Measurements from ENCODE around the gene HSF2. TPM values are rescaled to one million over a fixed set of nuclear protein-coding genes. Genes with fewer than 3 reads are reported as not detected.

The HSF2 gene
- total RNA-seq, 1 donor from 2014 or later: 27.5 TPM

DNA sequence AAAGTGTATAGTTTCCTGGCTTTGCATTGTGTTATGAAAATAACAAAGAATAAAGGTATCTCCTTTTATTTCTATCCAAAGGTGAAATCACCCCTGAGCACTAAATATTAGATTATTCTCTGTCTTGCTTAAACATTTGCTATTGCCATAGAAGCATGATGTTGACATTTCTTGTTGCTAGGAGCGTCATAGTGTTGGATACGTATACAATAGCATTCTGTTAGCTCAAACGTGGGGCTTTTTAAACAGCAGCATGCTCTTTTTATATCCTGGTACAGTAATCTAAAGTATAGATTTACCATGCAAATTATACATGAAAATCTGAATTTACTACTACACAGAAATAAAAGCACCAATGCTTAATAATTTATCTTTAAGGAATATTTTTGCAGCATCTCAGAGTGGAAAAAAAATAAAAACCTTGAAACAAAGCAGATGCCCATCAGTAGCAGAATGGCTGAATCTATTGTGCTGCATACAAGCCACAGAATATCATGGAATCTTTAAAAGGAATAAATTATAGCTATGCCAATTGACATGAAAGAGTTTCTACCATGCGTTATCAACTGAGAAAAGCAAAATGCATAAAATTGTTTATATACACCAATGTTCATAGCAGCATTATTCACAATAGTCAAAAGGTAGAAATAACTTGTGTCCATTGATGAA lies 9.6 kb upstream of the HSF2 start:
- DNase-seq (ENCODE audit: extremely low spot score in 2 of 2): no peak
- H3K9me3 ChIP-seq: no peaks in the 10 kb centered on the region
- no peaks in the 10 kb centered on the region for H3K27me3 ChIP-seq
- TF ChIP-seq POLR2AphosphoS5 (IDR thresholded peaks at IDR 0.05; ENCODE audit: insufficient read depth in 1 of 2, low read depth in 1 of 2): no peak
- no peak for TF ChIP-seq POLR2A (IDR thresholded peaks at IDR 0.05)
- TF ChIP-seq, protein P1, sequence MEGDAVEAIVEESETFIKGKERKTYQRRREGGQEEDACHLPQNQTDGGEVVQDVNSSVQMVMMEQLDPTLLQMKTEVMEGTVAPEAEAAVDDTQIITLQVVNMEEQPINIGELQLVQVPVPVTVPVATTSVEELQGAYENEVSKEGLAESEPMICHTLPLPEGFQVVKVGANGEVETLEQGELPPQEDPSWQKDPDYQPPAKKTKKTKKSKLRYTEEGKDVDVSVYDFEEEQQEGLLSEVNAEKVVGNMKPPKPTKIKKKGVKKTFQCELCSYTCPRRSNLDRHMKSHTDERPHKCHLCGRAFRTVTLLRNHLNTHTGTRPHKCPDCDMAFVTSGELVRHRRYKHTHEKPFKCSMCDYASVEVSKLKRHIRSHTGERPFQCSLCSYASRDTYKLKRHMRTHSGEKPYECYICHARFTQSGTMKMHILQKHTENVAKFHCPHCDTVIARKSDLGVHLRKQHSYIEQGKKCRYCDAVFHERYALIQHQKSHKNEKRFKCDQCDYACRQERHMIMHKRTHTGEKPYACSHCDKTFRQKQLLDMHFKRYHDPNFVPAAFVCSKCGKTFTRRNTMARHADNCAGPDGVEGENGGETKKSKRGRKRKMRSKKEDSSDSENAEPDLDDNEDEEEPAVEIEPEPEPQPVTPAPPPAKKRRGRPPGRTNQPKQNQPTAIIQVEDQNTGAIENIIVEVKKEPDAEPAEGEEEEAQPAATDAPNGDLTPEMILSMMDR (IDR thresholded peaks at IDR 0.05): no peak
- intact Hi-C loops (cut with DNase I): no loop called here
- no peaks in the 10 kb centered on the region for H3K36me3 ChIP-seq
- no peak overlapping the region for H3K27ac ChIP-seq
- no peaks in the 10 kb centered on the region for H3K4me1 ChIP-seq
- H3K4me3 ChIP-seq: no peak overlapping the region

DNA sequence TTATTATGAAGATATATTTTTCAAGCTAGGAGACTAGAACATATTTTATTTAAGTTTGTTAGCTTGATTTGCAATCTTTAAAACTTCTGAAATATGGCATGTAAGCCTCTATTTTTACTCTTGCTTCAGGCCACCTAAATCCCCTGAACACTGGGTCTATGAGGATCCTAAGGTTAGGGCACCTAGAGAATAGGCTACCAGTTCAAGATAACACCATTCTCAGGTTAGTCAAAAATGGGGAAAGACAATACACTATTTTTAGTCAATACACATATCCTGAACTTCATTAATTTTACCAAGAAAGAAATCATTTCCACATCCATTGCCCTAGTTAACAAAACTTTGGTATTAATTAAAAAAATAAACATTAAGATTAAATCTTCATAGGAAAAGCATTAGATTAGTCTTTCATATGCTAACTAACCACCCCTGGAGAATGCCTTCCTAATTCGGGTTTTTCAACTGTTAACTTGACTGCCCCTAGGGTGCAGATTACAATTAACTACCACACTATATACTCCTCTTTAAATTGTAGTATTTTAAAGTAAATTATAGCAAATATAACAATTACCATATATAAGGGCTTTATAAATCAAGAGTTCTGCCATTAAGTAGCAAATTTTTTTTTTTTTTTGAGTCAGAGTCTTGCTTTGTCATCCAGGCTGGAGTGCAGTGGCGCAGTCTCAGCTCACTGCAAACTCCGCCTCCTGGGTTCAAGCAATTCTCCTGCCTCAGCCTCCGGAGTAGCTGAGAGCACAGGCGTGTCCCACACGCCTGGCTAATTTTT lies 6.7 kb upstream of the HSF2 start:
- Histone ChIP-seq H3K36me3 (no peaks in the 10 kb centered on the region), H3K27ac (no peak overlapping the region), H3K4me3 (no peak overlapping the region), H3K9me3 (no peaks in the 10 kb centered on the region), H3K27me3 (no peaks in the 10 kb centered on the region), H3K4me1 (no peaks in the 10 kb centered on the region)
- TF ChIP-seq POLR2AphosphoS5 (IDR thresholded peaks at IDR 0.05; ENCODE audit: insufficient read depth in 1 of 2, low read depth in 1 of 2): no peak
- TF ChIP-seq, protein P1 (IDR thresholded peaks at IDR 0.05): no peak
- TF ChIP-seq POLR2A (IDR thresholded peaks at IDR 0.05): no peak
- DNase-seq (ENCODE audit: extremely low spot score in 2 of 2): no peak
- intact Hi-C loops (cut with DNase I): no loop called here

DNA sequence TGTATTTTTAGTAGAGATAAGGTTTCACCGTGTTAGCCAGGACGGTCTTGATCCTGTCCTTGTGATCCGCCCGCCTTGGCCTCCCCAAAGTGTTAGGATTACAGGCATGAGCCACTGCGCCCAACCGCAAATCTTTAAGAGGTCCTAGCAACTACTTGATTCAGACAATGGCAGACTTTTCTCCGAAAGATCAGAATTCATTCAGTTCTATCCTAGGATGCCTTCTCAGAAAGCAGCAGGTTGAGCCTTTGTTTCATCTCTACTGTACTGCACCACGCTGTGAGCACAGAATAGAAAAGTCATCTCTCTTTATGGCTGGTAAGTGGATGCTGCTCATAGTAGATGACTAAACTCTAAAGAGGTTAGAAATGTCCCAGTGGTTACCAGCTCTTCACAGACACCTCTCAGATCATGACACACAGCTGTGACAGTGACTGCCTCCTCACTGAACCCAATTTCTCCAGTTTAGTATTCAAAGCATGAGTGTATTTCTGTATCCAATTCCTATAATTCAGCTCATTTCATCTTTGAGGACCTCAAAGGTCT lies 6.0 kb upstream of the HSF2 start:
- TF ChIP-seq POLR2A (IDR thresholded peaks at IDR 0.05): no peak
- TF ChIP-seq, protein P1 (IDR thresholded peaks at IDR 0.05): no peak
- TF ChIP-seq POLR2AphosphoS5 (IDR thresholded peaks at IDR 0.05; ENCODE audit: insufficient read depth in 1 of 2, low read depth in 1 of 2): no peak
- intact Hi-C loops (cut with DNase I): no loop called here
- no peak overlapping the region for H3K4me3 ChIP-seq
- H3K27me3 ChIP-seq: no peaks in the 10 kb centered on the region
- no peak for DNase-seq (ENCODE audit: extremely low spot score in 2 of 2)
- H3K9me3 ChIP-seq: no peaks in the 10 kb centered on the region
- no peak overlapping the region for H3K27ac ChIP-seq
- no peaks in the 10 kb centered on the region for H3K36me3 ChIP-seq
- H3K4me1 ChIP-seq: no peaks in the 10 kb centered on the region

DNA sequence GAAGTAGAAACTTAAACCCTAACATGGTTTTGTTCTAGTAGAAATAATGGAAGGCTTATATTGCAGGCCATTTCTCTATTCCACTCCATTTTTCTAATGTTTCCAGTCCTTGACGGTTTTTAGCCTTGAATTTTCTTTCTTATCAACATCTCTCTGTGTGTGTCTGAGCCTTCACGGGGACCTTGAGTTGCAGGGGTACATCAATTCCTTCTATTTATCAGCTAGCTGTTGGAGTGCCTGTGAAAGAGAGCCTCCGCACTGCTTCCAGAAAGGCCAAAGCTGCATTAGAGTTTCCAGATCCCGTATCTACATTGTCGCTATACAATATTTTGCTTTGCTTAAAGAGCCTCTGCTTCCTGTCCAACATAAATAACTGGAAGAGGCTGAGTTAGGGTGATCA lies 5.4 kb upstream of the HSF2 start:
- no peak overlapping the region for H3K4me3 ChIP-seq
- no peak overlapping the region for H3K27ac ChIP-seq

More for the DNA sequence above, 5.4 kb upstream of the HSF2 start:
- no peak for DNase-seq (ENCODE audit: extremely low spot score in 2 of 2)
- Histone ChIP-seq H3K36me3 (no peaks in the 10 kb centered on the region), H3K27me3 (no peaks in the 10 kb centered on the region), H3K9me3 (no peaks in the 10 kb centered on the region), H3K4me1 (no peaks in the 10 kb centered on the region)
- intact Hi-C loops (cut with DNase I): no loop called here
- TF ChIP-seq POLR2AphosphoS5 (IDR thresholded peaks at IDR 0.05; ENCODE audit: insufficient read depth in 1 of 2, low read depth in 1 of 2) (no peak), POLR2A (IDR thresholded peaks at IDR 0.05) (no peak)
- TF ChIP-seq, protein P1 (IDR thresholded peaks at IDR 0.05): no peak

Measured in vagina (tissue), 2 donors.